ENCODE measurements around the gene HDGF. TPM values are rescaled to one million over a fixed set of nuclear protein-coding genes. Genes with fewer than 3 reads are reported as not detected.

The HDGF gene
- total and polyA plus RNA-seq, 9 of the 15 experiments (the other 6 are each of a cell fraction or from before 2014, with no cell fraction given): 38.8 to 601 (median 400) TPM

DNA sequence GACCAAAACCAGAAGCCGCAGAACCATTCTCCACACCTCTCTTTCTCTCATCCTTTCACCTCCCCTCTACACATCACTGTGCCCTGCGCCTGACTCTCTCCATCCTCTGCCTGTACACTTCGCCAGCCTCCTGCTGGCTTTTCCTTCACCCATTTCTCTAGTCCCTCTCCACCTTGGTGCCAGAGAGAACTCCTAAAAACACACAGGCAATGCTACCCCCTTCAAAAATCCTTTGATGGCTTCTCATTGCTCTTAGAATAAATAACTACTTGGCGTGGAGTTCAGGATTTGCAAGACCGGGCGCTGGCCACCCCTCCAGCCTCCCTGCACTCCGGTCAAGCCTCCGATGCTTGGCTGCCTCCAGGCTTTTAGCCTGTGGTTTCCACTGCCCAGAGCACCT lies 54.7 kb downstream of the HDGF start (continued):
- TF ChIP-seq, protein P1, sequence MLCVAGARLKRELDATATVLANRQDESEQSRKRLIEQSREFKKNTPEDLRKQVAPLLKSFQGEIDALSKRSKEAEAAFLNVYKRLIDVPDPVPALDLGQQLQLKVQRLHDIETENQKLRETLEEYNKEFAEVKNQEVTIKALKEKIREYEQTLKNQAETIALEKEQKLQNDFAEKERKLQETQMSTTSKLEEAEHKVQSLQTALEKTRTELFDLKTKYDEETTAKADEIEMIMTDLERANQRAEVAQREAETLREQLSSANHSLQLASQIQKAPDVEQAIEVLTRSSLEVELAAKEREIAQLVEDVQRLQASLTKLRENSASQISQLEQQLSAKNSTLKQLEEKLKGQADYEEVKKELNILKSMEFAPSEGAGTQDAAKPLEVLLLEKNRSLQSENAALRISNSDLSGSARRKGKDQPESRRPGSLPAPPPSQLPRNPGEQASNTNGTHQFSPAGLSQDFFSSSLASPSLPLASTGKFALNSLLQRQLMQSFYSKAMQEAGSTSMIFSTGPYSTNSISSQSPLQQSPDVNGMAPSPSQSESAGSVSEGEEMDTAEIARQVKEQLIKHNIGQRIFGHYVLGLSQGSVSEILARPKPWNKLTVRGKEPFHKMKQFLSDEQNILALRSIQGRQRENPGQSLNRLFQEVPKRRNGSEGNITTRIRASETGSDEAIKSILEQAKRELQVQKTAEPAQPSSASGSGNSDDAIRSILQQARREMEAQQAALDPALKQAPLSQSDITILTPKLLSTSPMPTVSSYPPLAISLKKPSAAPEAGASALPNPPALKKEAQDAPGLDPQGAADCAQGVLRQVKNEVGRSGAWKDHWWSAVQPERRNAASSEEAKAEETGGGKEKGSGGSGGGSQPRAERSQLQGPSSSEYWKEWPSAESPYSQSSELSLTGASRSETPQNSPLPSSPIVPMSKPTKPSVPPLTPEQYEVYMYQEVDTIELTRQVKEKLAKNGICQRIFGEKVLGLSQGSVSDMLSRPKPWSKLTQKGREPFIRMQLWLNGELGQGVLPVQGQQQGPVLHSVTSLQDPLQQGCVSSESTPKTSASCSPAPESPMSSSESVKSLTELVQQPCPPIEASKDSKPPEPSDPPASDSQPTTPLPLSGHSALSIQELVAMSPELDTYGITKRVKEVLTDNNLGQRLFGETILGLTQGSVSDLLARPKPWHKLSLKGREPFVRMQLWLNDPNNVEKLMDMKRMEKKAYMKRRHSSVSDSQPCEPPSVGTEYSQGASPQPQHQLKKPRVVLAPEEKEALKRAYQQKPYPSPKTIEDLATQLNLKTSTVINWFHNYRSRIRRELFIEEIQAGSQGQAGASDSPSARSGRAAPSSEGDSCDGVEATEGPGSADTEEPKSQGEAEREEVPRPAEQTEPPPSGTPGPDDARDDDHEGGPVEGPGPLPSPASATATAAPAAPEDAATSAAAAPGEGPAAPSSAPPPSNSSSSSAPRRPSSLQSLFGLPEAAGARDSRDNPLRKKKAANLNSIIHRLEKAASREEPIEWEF (CRISPR knock-in tag; IDR thresholded peaks at IDR 0.05): no peak
- no peak for TF ChIP-seq IRF2 (CRISPR knock-in tag; IDR thresholded peaks at IDR 0.05)
- no peak for TF ChIP-seq LCOR (CRISPR knock-in tag; IDR thresholded peaks at IDR 0.05)
- TF ChIP-seq, protein P2, sequence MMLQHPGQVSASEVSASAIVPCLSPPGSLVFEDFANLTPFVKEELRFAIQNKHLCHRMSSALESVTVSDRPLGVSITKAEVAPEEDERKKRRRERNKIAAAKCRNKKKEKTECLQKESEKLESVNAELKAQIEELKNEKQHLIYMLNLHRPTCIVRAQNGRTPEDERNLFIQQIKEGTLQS (IDR thresholded peaks at IDR 0.05): no peak
- TF ChIP-seq, protein P2 (CRISPR knock-in tag; conservative IDR thresholded peaks at IDR 0.05): no peak
- no peak for TF ChIP-seq ZNF212 (CRISPR knock-in tag; IDR thresholded peaks at IDR 0.05)

Data from K562 (cell line).